T-cell (primary cell): ENCODE results near the gene CAPS. TPM values are rescaled to one million over a fixed set of nuclear protein-coding genes. Genes with fewer than 3 reads are reported as not detected.
A peak's percentile ranks its signal among the peaks of the same experiment; 100 is the strongest.

ENCODE experiments used
- ATAC-seq, 4 experiments: fragments of 200-7000 bp in 3 of 4; fragments of 150-1000 bp in 1 of 4; cut with Tn5 transposase; replicated peaks in 1 of 4; 1 replicate in 3 of 4; 2 replicates in 1 of 4; pipeline ENCODE4 v1.10.0; 2021; ENCODE audit warnings: moderate library complexity in 3 of 4, mild to moderate bottlenecking in 2 of 4, moderate number of reproducible peaks in 1 of 4
- CTCF ChIA-PET, 2 donors: fragments of 300-600 bp; sonication (Branson Sonifier 250); formaldehyde crosslinking; loops; one replicate each; lab custom pipeline; 2022; ENCODE audit warnings: antibody characterized with exemption in 2 of 2; lab: Charles Lee
- POLR2A ChIA-PET, 2 donors: fragments of 300-600 bp; sonication (Branson Sonifier 250); formaldehyde crosslinking; loops; one replicate each; lab custom pipeline; 2022; ENCODE audit warnings: antibody characterized with exemption in 2 of 2; lab: Charles Lee
- DNase-seq, 35 experiments: peaks; one replicate each; pipeline versions ENCODE4 v3.0.0 to v3.0.0-alpha.2; 2013 to 2023
- H3K27ac ChIP-seq: one replicate; pipeline ENCODE4 v1.5.1; 2013; ENCODE audit warnings: low read length
- H3K27me3 ChIP-seq, 2 experiments: replicated peaks in 1 of 2; 1 replicate in 1 of 2; 2 replicates in 1 of 2; pipeline versions ENCODE4 v1.6.1 to v1.7.0; 2013; ENCODE audit warnings: low read length in 1 of 2, mixed read lengths in 1 of 2; ENCODE audit not compliant: control insufficient read depth in 2 of 2, insufficient read depth in 2 of 2; ENCODE audit errors: extremely low read depth in 1 of 2
- H3K36me3 ChIP-seq, 2 donors: 1 replicate in 1 of 2; 2 replicates in 1 of 2; pipeline versions ENCODE4 v1.6.1 to v1.7.0; 2013; ENCODE audit warnings: low read length in 1 of 2; ENCODE audit not compliant: control insufficient read depth in 2 of 2, insufficient read depth in 1 of 2; ENCODE audit errors: extremely low read depth in 1 of 2
- H3K4me1 ChIP-seq, 2 experiments: 1 replicate in 1 of 2; 2 replicates in 1 of 2; pipeline versions ENCODE4 v1.6.1 to v1.7.0; 2013; ENCODE audit warnings: low read length in 2 of 2, mixed read lengths in 1 of 2; ENCODE audit not compliant: insufficient read depth in 2 of 2, control insufficient read depth in 1 of 2; ENCODE audit errors: extremely low read depth in 1 of 2
- H3K4me3 ChIP-seq, 2 donors: 1 replicate in 1 of 2; 2 replicates in 1 of 2; pipeline versions ENCODE4 v1.5.1 to v1.7.0; 2013; ENCODE audit warnings: mild to moderate bottlenecking in 2 of 2, low read length in 1 of 2, moderate library complexity in 1 of 2; ENCODE audit not compliant: control insufficient read depth in 1 of 2; ENCODE audit errors: extremely low read depth in 1 of 2
- H3K9me3 ChIP-seq: 2 replicates; pipeline ENCODE4 v1.7.0; 2013
- H3K27ac Mint-ChIP-seq, 2 donors: one replicate each; pipeline ENCODE4 v1.8.0; 2020 to 2021; ENCODE audit warnings: mild to moderate bottlenecking in 2 of 2, mixed read lengths in 2 of 2
- H3K27me3 Mint-ChIP-seq, 2 donors: one replicate each; pipeline ENCODE4 v1.8.0; 2021 to 2022; ENCODE audit warnings: mixed read lengths in 2 of 2
- H3K36me3 Mint-ChIP-seq: one replicate; pipeline ENCODE4 v1.8.0; 2021; ENCODE audit warnings: mixed read lengths
- H3K4me1 Mint-ChIP-seq, 3 donors: one replicate each; pipeline ENCODE4 v1.8.0; 2020 to 2022; ENCODE audit warnings: mixed read lengths in 3 of 3, mild to moderate bottlenecking in 1 of 3
- H3K4me3 Mint-ChIP-seq, 3 donors: one replicate each; pipeline ENCODE4 v1.8.0; 2020 to 2022; ENCODE audit warnings: mild to moderate bottlenecking in 3 of 3, mixed read lengths in 3 of 3, moderate library complexity in 3 of 3
- H3K9me3 Mint-ChIP-seq, 3 donors: one replicate each; pipeline ENCODE4 v1.8.0; 2020 to 2022; ENCODE audit warnings: mixed read lengths in 3 of 3
- WGBS: methylation state at CpG from one replicate; pipeline ENCODE4 v1.1.5; 2013; ENCODE audit warnings: missing lambda C conversion rate; ENCODE audit not compliant: insufficient coverage; 5-methylcytosine and 5-hydroxymethylcytosine counted together
- total RNA-seq, 35 experiments: library from RNA in 6 of 35; stranded (reverse) in 6 of 35; fragments of 120-200 nt in 1 of 35; gene quantifications; one replicate each; pipeline versions ENCODE4 v1.2.1 to v1.2.4 and lab custom pipeline; 2013 to 2026

The CAPS gene
- total RNA-seq, 5 donors from 2014 or later (not counting 1 experiment from before 2014, with no cell fraction given) = 43.3 to 74.8 (median 69.8) TPM

DNA sequence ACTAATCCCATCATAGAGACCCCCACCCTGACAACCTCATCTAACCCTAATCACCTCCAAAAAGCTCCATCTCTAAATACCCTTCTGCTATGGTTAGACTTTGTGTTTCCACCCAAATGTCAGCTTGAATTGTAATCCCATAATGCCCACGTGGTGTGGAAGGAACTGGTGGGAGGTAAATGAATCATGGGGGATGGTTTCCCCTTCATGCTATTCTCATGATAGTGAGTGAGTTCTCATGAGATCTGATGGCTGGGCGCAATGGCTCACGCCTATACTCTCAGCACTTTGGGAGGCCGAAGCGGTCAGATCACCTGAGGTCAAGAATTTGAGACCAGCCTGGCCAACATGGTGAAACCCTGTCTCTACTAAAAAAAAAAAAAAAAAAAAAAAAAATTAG is 6.8 kb upstream of the CAPS start:
- Histone ChIP-seq H3K9me3 (no peaks in the 10 kb centered on the region), H3K27me3 (no peaks in the 10 kb centered on the region), H3K36me3 (peaks cover 10 to 16% of the 10 kb centered on the region in 2 donors), H3K27ac (no peak overlapping the region), H3K4me3 (no peak overlapping the region), H3K4me1 (peaks cover 0 to 30% of the 10 kb centered on the region in 2 experiments)
- Mint-ChIP-seq H3K9me3 (no peaks in the 10 kb centered on the region), H3K36me3 (peaks cover 3% of the 10 kb centered on the region), H3K27me3 (no peaks in the 10 kb centered on the region), H3K27ac (peak overlapping the region in 1 of 2 donors; percentile 6), H3K4me1 (peaks cover 20 to 32% (median 25%) of the 10 kb centered on the region in 3 donors), H3K4me3 (peak overlapping the region in 2 of 3 donors; percentile 35 to 51)
- ATAC-seq (no peak), DNase-seq (no peak)
- ChIA-PET CTCF (no interaction called here), POLR2A (no interaction called here)
- WGBS = no CpG with 5 or more reads among the region's 5 CpGs

- Histone ChIP-seq H3K36me3 (peaks cover 10 to 16% of the 10 kb centered on the region in 2 donors), H3K4me3 (no peak overlapping the region), H3K9me3 (no peaks in the 10 kb centered on the region), H3K27me3 (no peaks in the 10 kb centered on the region), H3K4me1 (peaks cover 0 to 18% of the 10 kb centered on the region in 2 experiments), H3K27ac (no peak overlapping the region)
- H3K27ac Mint-ChIP-seq = no peak overlapping the region
- H3K27me3 Mint-ChIP-seq = no peaks in the 10 kb centered on the region
- H3K9me3 Mint-ChIP-seq = no peaks in the 10 kb centered on the region
- ChIA-PET POLR2A (interaction anchor here in 1 of 2 donors (0.5 kb wide), 1 partner anchor 210 kb away, joined by 6 read pairs; no protein-coding TSS in a partner anchor), CTCF (interaction anchor here in 1 of 2 donors (0.6 kb wide), 1 partner anchor 105 kb away, joined by 3 read pairs; no protein-coding TSS in a partner anchor)
- DNase-seq (no peak), ATAC-seq (no peak)
- WGBS = 89% methylated on average over 14 of the region's 14 CpGs
- peaks cover 3% of the 10 kb centered on the region for H3K36me3 Mint-ChIP-seq
- H3K4me1 Mint-ChIP-seq = peaks cover 8 to 21% (median 14%) of the 10 kb centered on the region in 3 donors
- H3K4me3 Mint-ChIP-seq = no peak overlapping the region
These were observed 5.1 kb upstream of the CAPS start for GRCh38 chr19:5908773-5909442.

GRCh38 chr19:5910638-5910907 is 3.5 kb upstream of the CAPS start:
- Mint-ChIP-seq H3K4me1 (peaks cover 8 to 15% (median 14%) of the 10 kb centered on the region in 3 donors), H3K9me3 (no peaks in the 10 kb centered on the region), H3K36me3 (peaks cover 3% of the 10 kb centered on the region), H3K27ac (peak overlapping the region in 1 of 2 donors; percentile 11), H3K27me3 (no peaks in the 10 kb centered on the region), H3K4me3 (no peak overlapping the region)
- H3K4me3 ChIP-seq = no peak overlapping the region
- ATAC-seq (no peak), DNase-seq (no peak)
- H3K27ac ChIP-seq = no peak overlapping the region
- no peaks in the 10 kb centered on the region for H3K9me3 ChIP-seq
- peaks cover 14 to 29% of the 10 kb centered on the region in 2 donors for H3K36me3 ChIP-seq
- ChIA-PET POLR2A (no interaction called here), CTCF (no interaction called here)
- H3K4me1 ChIP-seq = peaks cover 0 to 11% of the 10 kb centered on the region in 2 experiments
- no CpG with 5 or more reads among the region's 1 CpG for WGBS
- H3K27me3 ChIP-seq = no peaks in the 10 kb centered on the region

DNA sequence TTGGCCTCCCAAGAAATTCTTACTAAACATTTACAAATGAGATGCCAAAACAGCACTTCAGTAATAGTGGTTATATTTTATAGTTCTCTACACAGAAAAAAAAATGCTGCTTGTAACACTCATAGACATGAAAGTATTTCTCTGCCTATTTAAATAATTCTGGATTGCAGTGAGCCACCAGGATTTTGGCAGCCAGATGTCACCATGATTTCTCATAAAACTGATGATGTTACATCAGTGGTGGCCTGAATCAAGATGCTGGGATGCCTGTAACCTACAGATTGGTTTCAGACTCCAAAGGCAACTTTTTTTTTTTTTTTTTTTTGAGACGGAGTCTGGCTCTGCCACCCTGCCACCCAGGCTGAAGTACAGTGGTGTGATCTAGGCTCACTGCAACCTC is 2.7 kb upstream of the CAPS start:
- Mint-ChIP-seq H3K9me3 (no peaks in the 10 kb centered on the region), H3K4me3 (no peak overlapping the region), H3K36me3 (peaks cover 1% of the 10 kb centered on the region), H3K27ac (no peak overlapping the region), H3K27me3 (no peaks in the 10 kb centered on the region), H3K4me1 (peaks cover 4 to 9% (median 7%) of the 10 kb centered on the region in 3 donors)
- H3K9me3 ChIP-seq = no peaks in the 10 kb centered on the region
- H3K36me3 ChIP-seq = peaks cover 18 to 35% of the 10 kb centered on the region in 2 donors
- POLR2A ChIA-PET = no interaction called here
- no peak for DNase-seq
- CTCF ChIA-PET = no interaction called here
- H3K27ac ChIP-seq = no peak overlapping the region
- no peak overlapping the region for H3K4me3 ChIP-seq
- no CpG with 5 or more reads among the region's 1 CpG for WGBS
- H3K4me1 ChIP-seq = peaks cover 0 to 3% of the 10 kb centered on the region in 2 experiments
- ATAC-seq = no peak
- H3K27me3 ChIP-seq = no peaks in the 10 kb centered on the region

DNA sequence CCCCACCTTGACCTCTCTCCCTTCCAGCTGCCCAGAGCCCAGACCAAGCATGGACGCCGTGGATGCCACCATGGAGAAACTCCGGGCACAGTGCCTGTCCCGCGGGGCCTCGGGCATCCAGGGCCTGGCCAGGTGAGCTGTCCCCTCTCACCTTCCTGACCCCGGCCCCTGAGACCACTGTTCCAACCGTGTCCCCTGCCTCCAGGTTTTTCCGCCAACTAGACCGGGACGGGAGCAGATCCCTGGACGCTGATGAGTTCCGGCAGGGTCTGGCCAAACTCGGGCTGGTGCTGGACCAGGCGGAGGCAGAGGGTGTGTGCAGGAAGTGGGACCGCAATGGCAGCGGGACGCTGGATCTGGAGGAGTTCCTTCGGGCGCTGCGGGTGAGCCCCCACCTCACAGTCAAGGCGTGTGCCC is 312 bp downstream of the CAPS start:
- Histone ChIP-seq H3K27ac (no peak overlapping the region), H3K4me3 (no peak overlapping the region), H3K36me3 (peaks cover 29 to 60% of the 10 kb centered on the region in 2 donors), H3K27me3 (no peaks in the 10 kb centered on the region), H3K4me1 (no peaks in the 10 kb centered on the region), H3K9me3 (no peaks in the 10 kb centered on the region)
- WGBS = 95% methylated on average over 21 of the region's 22 CpGs
- DNase-seq = no peak
- Mint-ChIP-seq H3K4me3 (no peak overlapping the region), H3K27me3 (no peaks in the 10 kb centered on the region), H3K9me3 (no peaks in the 10 kb centered on the region), H3K27ac (no peak overlapping the region), H3K36me3 (peaks cover 3% of the 10 kb centered on the region), H3K4me1 (no peaks in the 10 kb centered on the region)
- ChIA-PET CTCF (no interaction called here), POLR2A (no interaction called here)
- ATAC-seq = no peak

GRCh38 chr19:5914946-5915781 is 1.1 kb downstream of the CAPS start:
- POLR2A ChIA-PET = no interaction called here

More at GRCh38 chr19:5914946-5915781, 1.1 kb downstream of the CAPS start:
- Histone ChIP-seq H3K36me3 (peaks cover 27 to 62% of the 10 kb centered on the region in 2 donors), H3K9me3 (no peaks in the 10 kb centered on the region), H3K4me1 (no peaks in the 10 kb centered on the region), H3K4me3 (no peak overlapping the region), H3K27ac (no peak overlapping the region), H3K27me3 (no peaks in the 10 kb centered on the region)
- H3K4me1 Mint-ChIP-seq = no peaks in the 10 kb centered on the region
- no peaks in the 10 kb centered on the region for H3K27me3 Mint-ChIP-seq
- ATAC-seq (no peak), DNase-seq (no peak)
- 92% methylated on average over 29 of the region's 42 CpGs for WGBS
- H3K36me3 Mint-ChIP-seq = peaks cover 3% of the 10 kb centered on the region
- no peak overlapping the region for H3K27ac Mint-ChIP-seq
- no peak overlapping the region for H3K4me3 Mint-ChIP-seq
- CTCF ChIA-PET = no interaction called here
- no peaks in the 10 kb centered on the region for H3K9me3 Mint-ChIP-seq
